Measurements from ENCODE around the gene THSD4.

THSD4 gene

DNA sequence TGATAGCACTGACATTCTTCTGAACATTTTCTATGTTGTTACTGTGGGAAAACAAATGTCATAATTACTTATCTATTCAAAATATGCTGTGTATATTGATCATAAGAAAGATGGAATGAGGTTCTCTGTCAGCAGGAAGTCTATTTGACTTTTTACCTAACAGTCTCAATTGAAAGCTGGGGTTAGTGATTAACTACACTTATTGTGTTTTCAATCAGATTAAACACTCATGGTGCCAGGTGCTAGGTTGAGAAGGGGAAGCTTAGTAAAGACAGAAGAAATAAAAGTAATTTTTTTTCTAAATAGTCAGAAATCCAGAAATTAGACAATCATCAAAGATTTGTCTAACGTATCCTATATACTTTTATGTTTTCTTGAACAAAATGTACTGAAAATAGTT lies 414.1 kb downstream of the THSD4 start:
- Mint-ChIP-seq H3K4me1 (no peaks in the 10 kb centered on the region), H3K27ac (no peak overlapping the region), H3K27me3 (peaks cover 9% of the 10 kb centered on the region), H3K9me3 (peaks cover 4% of the 10 kb centered on the region), H3K4me3 (no peak overlapping the region), H3K36me3 (no peaks in the 10 kb centered on the region)
- DNase-seq (ENCODE audit: low spot score in 2 of 2), result no peak
- no peak for ATAC-seq (ENCODE audit: low read depth)

GRCh38 chr15:71530116-71530515 lies 414.8 kb downstream of the THSD4 start:
- H3K4me3 Mint-ChIP-seq, result no peak overlapping the region
- no peaks in the 10 kb centered on the region for H3K4me1 Mint-ChIP-seq
- H3K27ac Mint-ChIP-seq, result no peak overlapping the region
- H3K36me3 Mint-ChIP-seq, result no peaks in the 10 kb centered on the region
- ATAC-seq (ENCODE audit: low read depth) (no peak), DNase-seq (ENCODE audit: low spot score in 2 of 2) (no peak)
- H3K27me3 Mint-ChIP-seq, result peaks cover 9% of the 10 kb centered on the region
- peaks cover 4% of the 10 kb centered on the region for H3K9me3 Mint-ChIP-seq

- Mint-ChIP-seq H3K36me3 (no peaks in the 10 kb centered on the region), H3K27ac (no peak overlapping the region)
Observed at GRCh38 chr15:71532994-71533393, 417.7 kb downstream of the THSD4 start.

DNA sequence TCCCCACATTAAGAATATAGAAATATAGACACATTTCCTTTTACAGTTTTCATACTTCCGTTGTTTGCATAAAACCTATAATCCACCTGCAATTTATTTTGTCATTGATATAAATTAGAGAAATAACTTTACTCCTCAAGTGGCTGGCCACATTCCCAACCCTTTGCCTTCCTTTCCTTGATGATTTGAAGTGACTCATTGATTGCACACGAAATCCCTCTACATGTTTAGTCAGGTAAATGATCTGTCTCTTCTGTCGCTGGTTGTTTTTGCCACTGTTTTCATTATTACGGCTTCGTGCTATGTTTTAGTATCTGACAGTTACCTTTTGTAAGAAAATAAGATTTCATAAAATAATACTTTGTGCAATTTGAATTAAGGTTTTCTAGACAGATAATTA lies 422.9 kb downstream of the THSD4 start:
- peaks cover 4% of the 10 kb centered on the region for H3K9me3 Mint-ChIP-seq
- H3K4me1 Mint-ChIP-seq, result no peaks in the 10 kb centered on the region
- H3K36me3 Mint-ChIP-seq, result no peaks in the 10 kb centered on the region
- DNase-seq (ENCODE audit: low spot score in 2 of 2) (no peak), ATAC-seq (ENCODE audit: low read depth) (no peak)
- H3K27ac Mint-ChIP-seq, result no peak overlapping the region
- no peak overlapping the region for H3K4me3 Mint-ChIP-seq
- peaks cover 3% of the 10 kb centered on the region for H3K27me3 Mint-ChIP-seq

More at GRCh38 chr15:71532994-71533393, 417.7 kb downstream of the THSD4 start:
- Mint-ChIP-seq H3K4me3 (no peak overlapping the region), H3K9me3 (peaks cover 6% of the 10 kb centered on the region), H3K4me1 (no peaks in the 10 kb centered on the region), H3K27me3 (peaks cover 6% of the 10 kb centered on the region)
- DNase-seq (ENCODE audit: low spot score in 2 of 2), result no peak
- no peak for ATAC-seq (ENCODE audit: low read depth)

DNA sequence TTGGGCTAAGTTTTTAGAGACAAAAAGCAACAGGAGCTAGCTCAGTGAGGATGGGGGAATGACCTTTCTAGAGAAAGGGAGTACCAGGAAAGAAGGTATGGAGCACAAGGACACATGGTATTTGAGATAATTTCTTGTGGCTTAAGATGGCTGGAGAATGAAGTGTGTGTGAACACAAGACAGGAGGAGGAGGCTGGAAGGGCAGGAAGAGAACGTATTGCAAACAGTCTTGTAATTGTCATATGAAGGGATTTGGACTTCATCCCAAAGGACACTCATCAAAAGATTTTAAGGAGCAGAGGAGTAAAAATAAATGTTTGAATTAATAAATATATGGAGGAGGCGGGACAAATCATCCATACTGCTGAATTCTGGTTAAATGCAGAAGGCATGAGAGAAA lies 426.5 kb downstream of the THSD4 start:
- no peaks in the 10 kb centered on the region for H3K4me1 Mint-ChIP-seq
- peaks cover 2% of the 10 kb centered on the region for H3K9me3 Mint-ChIP-seq
- H3K4me3 Mint-ChIP-seq, result no peak overlapping the region
- no peaks in the 10 kb centered on the region for H3K36me3 Mint-ChIP-seq
- peaks cover 3% of the 10 kb centered on the region for H3K27me3 Mint-ChIP-seq
- ATAC-seq (ENCODE audit: low read depth) (no peak), DNase-seq (ENCODE audit: low spot score in 2 of 2) (no peak)
- no peak overlapping the region for H3K27ac Mint-ChIP-seq

- Mint-ChIP-seq H3K27me3 (peaks cover 3% of the 10 kb centered on the region), H3K9me3 (no peaks in the 10 kb centered on the region), H3K36me3 (no peaks in the 10 kb centered on the region), H3K4me3 (no peak overlapping the region), H3K27ac (no peak overlapping the region), H3K4me1 (no peaks in the 10 kb centered on the region)
- no peak for DNase-seq (ENCODE audit: low spot score in 2 of 2)
- no peak for ATAC-seq (ENCODE audit: low read depth)
Observed at GRCh38 chr15:71542836-71543235, 427.6 kb downstream of the THSD4 start.

GRCh38 chr15:71543413-71543812 lies 428.1 kb downstream of the THSD4 start:
- Mint-ChIP-seq H3K4me1 (no peaks in the 10 kb centered on the region), H3K27me3 (peaks cover 3% of the 10 kb centered on the region), H3K27ac (no peak overlapping the region), H3K9me3 (no peaks in the 10 kb centered on the region), H3K4me3 (no peak overlapping the region), H3K36me3 (no peaks in the 10 kb centered on the region)
- DNase-seq (ENCODE audit: low spot score in 2 of 2), result no peak
- ATAC-seq (ENCODE audit: low read depth), result no peak

GRCh38 chr15:71545223-71545760 lies 430.0 kb downstream of the THSD4 start:
- Mint-ChIP-seq H3K4me3 (no peak overlapping the region), H3K4me1 (no peaks in the 10 kb centered on the region), H3K9me3 (no peaks in the 10 kb centered on the region), H3K36me3 (no peaks in the 10 kb centered on the region), H3K27ac (no peak overlapping the region), H3K27me3 (peaks cover 6% of the 10 kb centered on the region)
- no peak for DNase-seq (ENCODE audit: low spot score in 2 of 2)
- no peak for ATAC-seq (ENCODE audit: low read depth)

GRCh38 chr15:71545923-71546322 lies 430.7 kb downstream of the THSD4 start:
- no peaks in the 10 kb centered on the region for H3K36me3 Mint-ChIP-seq
- ATAC-seq (ENCODE audit: low read depth) (no peak), DNase-seq (ENCODE audit: low spot score in 2 of 2) (no peak)
- no peak overlapping the region for H3K4me3 Mint-ChIP-seq
- no peak overlapping the region for H3K27ac Mint-ChIP-seq
- no peaks in the 10 kb centered on the region for H3K4me1 Mint-ChIP-seq
- H3K9me3 Mint-ChIP-seq, result no peaks in the 10 kb centered on the region
- H3K27me3 Mint-ChIP-seq, result peaks cover 6% of the 10 kb centered on the region

- Mint-ChIP-seq H3K4me3 (no peak overlapping the region), H3K36me3 (no peaks in the 10 kb centered on the region), H3K27ac (no peak overlapping the region), H3K9me3 (no peaks in the 10 kb centered on the region), H3K27me3 (peaks cover 3% of the 10 kb centered on the region), H3K4me1 (no peaks in the 10 kb centered on the region)
- ATAC-seq (ENCODE audit: low read depth) (no peak), DNase-seq (ENCODE audit: low spot score in 2 of 2) (no peak)
Observed at GRCh38 chr15:71547011-71547410, 431.7 kb downstream of the THSD4 start.

GRCh38 chr15:71548401-71548807 lies 433.1 kb downstream of the THSD4 start:
- H3K27me3 Mint-ChIP-seq, result peaks cover 3% of the 10 kb centered on the region
- H3K9me3 Mint-ChIP-seq, result no peaks in the 10 kb centered on the region
- no peak overlapping the region for H3K4me3 Mint-ChIP-seq

DNA sequence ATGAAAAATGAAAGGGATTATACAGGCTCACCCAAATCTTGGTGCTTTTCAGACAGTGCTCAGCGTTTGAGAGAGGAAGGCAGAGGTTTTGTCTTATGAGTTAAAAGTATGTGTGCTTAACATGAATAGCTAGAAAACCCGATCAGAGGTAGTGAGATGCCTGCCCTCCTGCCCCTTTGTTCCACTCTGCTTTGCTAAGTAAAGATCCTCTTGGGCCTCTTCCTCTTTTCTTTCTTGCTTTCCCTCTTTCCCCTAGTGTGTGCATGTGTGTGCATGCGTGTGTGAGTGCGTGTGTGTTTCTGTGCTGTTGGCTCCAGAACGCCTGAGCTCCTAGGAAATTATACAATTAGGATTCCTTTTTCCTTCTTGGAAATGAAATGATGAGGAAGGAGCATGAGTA lies 433.8 kb downstream of the THSD4 start:
- no peaks in the 10 kb centered on the region for H3K9me3 Mint-ChIP-seq
- no peak overlapping the region for H3K4me3 Mint-ChIP-seq
- DNase-seq (ENCODE audit: low spot score in 2 of 2) (no peak), ATAC-seq (ENCODE audit: low read depth) (no peak)
- H3K4me1 Mint-ChIP-seq, result no peaks in the 10 kb centered on the region
- peaks cover 3% of the 10 kb centered on the region for H3K27me3 Mint-ChIP-seq
- H3K27ac Mint-ChIP-seq, result no peak overlapping the region
- no peaks in the 10 kb centered on the region for H3K36me3 Mint-ChIP-seq

More at GRCh38 chr15:71548401-71548807, 433.1 kb downstream of the THSD4 start:
- ATAC-seq (ENCODE audit: low read depth), result no peak
- no peak overlapping the region for H3K27ac Mint-ChIP-seq
- H3K36me3 Mint-ChIP-seq, result no peaks in the 10 kb centered on the region
- no peak for DNase-seq (ENCODE audit: low spot score in 2 of 2)
- no peaks in the 10 kb centered on the region for H3K4me1 Mint-ChIP-seq

GRCh38 chr15:71549697-71550096 lies 434.4 kb downstream of the THSD4 start:
- Mint-ChIP-seq H3K27ac (no peak overlapping the region), H3K27me3 (peaks cover 3% of the 10 kb centered on the region), H3K4me1 (no peaks in the 10 kb centered on the region), H3K9me3 (no peaks in the 10 kb centered on the region), H3K4me3 (no peak overlapping the region), H3K36me3 (no peaks in the 10 kb centered on the region)
- no peak for ATAC-seq (ENCODE audit: low read depth)
- DNase-seq (ENCODE audit: low spot score in 2 of 2), result no peak

DNA sequence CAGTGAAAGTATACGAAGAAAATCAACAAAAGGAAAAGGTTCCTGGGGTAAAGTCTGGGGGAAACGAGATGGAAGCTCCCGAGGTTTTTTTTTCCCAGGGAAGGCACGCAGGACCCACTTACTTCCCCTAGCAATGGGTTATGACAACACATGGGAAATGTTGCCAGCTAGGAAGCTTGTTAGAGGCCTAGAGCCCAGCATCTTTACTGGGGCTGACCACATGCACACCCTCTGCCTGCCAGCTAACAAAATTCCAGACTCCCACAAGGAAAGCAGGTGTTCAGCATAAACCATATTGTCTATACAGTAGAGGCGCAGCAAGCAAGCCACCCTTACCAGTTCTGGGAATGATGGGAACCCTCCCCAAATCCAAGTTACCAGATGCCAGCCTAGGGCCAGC lies 436.3 kb downstream of the THSD4 start:
- H3K9me3 Mint-ChIP-seq, result no peaks in the 10 kb centered on the region
- no peaks in the 10 kb centered on the region for H3K36me3 Mint-ChIP-seq
- ATAC-seq (ENCODE audit: low read depth) (no peak), DNase-seq (ENCODE audit: low spot score in 2 of 2) (no peak)
- no peaks in the 10 kb centered on the region for H3K4me1 Mint-ChIP-seq
- no peak overlapping the region for H3K27ac Mint-ChIP-seq
- no peak overlapping the region for H3K4me3 Mint-ChIP-seq
- H3K27me3 Mint-ChIP-seq, result peaks cover 3% of the 10 kb centered on the region

DNA sequence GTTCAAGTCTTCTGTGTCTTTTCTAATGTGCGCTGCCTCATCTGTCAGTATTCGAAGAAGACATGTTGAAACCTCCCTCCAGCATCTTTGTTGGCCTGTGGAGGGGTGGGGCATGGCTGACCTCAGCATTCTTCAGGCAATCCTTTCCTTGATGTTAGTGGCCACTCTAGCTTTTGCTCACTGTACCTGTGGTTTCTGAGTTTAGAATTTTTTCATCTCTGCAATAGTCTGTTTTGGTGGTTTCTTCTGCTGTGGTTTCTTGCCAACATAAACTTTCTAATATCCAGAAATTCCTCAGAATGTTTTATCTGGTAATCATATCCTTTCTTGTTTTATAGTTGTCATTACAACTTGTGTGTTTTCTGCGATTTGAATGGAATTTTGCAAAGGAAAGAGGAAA lies 443.8 kb downstream of the THSD4 start:
- no peaks in the 10 kb centered on the region for H3K4me1 Mint-ChIP-seq
- no peaks in the 10 kb centered on the region for H3K9me3 Mint-ChIP-seq
- DNase-seq (ENCODE audit: low spot score in 2 of 2) (no peak), ATAC-seq (ENCODE audit: low read depth) (no peak)
- no peak overlapping the region for H3K4me3 Mint-ChIP-seq
- no peak overlapping the region for H3K27ac Mint-ChIP-seq
- no peaks in the 10 kb centered on the region for H3K36me3 Mint-ChIP-seq
- peaks cover 8% of the 10 kb centered on the region for H3K27me3 Mint-ChIP-seq

Measured in memory B cell (primary cell).